HL-60 (cell line): ENCODE results near the gene SCN3A.

Source experiments
- CTCF ChIP-seq: IDR thresholded peaks from one replicate; pipeline ENCODE4 v1.5.1; 2011; ENCODE audit warnings: low read length, control low read depth, inconsistent platforms; ENCODE audit not compliant: insufficient read depth
- GABPA ChIP-seq: IDR thresholded peaks from 2 replicates; pipeline ENCODE4 v1.6.1; 2012; ENCODE audit warnings: low read depth
- POLR2AphosphoS5 ChIP-seq: IDR thresholded peaks from 2 replicates; pipeline ENCODE4 v1.6.1; 2012; ENCODE audit warnings: low read depth
- REST ChIP-seq: IDR thresholded peaks from 2 replicates; pipeline ENCODE4 v1.6.1; 2012; ENCODE audit warnings: low read depth; ENCODE audit not compliant: insufficient replicate concordance
- SPI1 ChIP-seq: IDR thresholded peaks from 2 replicates; pipeline ENCODE4 v1.6.1; 2012; ENCODE audit warnings: low read depth, mild to moderate bottlenecking, borderline replicate concordance

- TF ChIP-seq CTCF, result no peak
- no peak for TF ChIP-seq GABPA
- no peak for TF ChIP-seq POLR2AphosphoS5
- no peak for TF ChIP-seq REST
- TF ChIP-seq SPI1, result no peak
Observed at GRCh38 chr2:165248238-165248637, 44.4 kb upstream of the SCN3A start.
